SK-N-SH (cell line): ENCODE results near the gene KCNC3.

Source experiments
- CTCF ChIP-seq: fragments of 200-600 bp; sonication (generic); IDR thresholded peaks from 2 replicates; pipeline ENCODE4 v1.6.1; 2017; ENCODE audit warnings: antibody characterized with exemption, mild to moderate bottlenecking, moderate library complexity
- ELF1 ChIP-seq: IDR thresholded peaks from 2 replicates; pipeline ENCODE4 v1.4.0; 2012
- EP300 ChIP-seq, 2 experiments: IDR thresholded peaks; 2 replicates each; pipeline versions ENCODE4 v1.4.0 to v1.6.1; 2012; ENCODE audit warnings: borderline replicate concordance in 1 of 2, low read depth in 1 of 2, low read length in 1 of 2
- GABPA ChIP-seq: IDR thresholded peaks from 2 replicates; pipeline ENCODE4 v1.4.0; 2012; ENCODE audit warnings: low read depth, mild to moderate bottlenecking
- NFIC ChIP-seq: IDR thresholded peaks from 2 replicates; pipeline ENCODE4 v1.4.0; 2012; ENCODE audit warnings: borderline replicate concordance
- POLR2AphosphoS5 ChIP-seq: IDR thresholded peaks from 2 replicates; pipeline ENCODE4 v1.6.1; 2012; ENCODE audit warnings: low read depth, low read length
- RCOR1 ChIP-seq: fragments of 150-350 bp; IDR thresholded peaks from 2 replicates; pipeline ENCODE4 v1.6.1; 2017; ENCODE audit warnings: antibody characterized with exemption, low read length
- REST ChIP-seq: IDR thresholded peaks from 2 replicates; pipeline ENCODE4 v1.6.1; 2012; ENCODE audit warnings: mild to moderate bottlenecking, low read depth, low read length, moderate library complexity
- USF2 ChIP-seq: fragments of 150-350 bp; IDR thresholded peaks from 2 replicates; pipeline ENCODE4 v1.6.1; 2017; ENCODE audit warnings: antibody characterized with exemption, low read length, low read depth, borderline replicate concordance
- YY1 ChIP-seq: IDR thresholded peaks from 2 replicates; pipeline ENCODE4 v1.4.0; 2012; ENCODE audit warnings: low read depth, mild to moderate bottlenecking
- TF ChIP-seq, protein P1 (sequence below): IDR thresholded peaks from 2 replicates; pipeline ENCODE4 v1.4.0; 2012; ENCODE audit warnings: low read depth, borderline replicate concordance

GRCh38 chr19:50361290-50362029 is 32.3 kb upstream of the KCNC3 start:
- no peak for TF ChIP-seq ELF1
- TF ChIP-seq REST, result no peak
- TF ChIP-seq GABPA, result no peak
- TF ChIP-seq CTCF, result no peak
- no peak for TF ChIP-seq NFIC
- no peak for TF ChIP-seq RCOR1
- no peak for TF ChIP-seq USF2
- TF ChIP-seq POLR2AphosphoS5, result no peak
- no peak for TF ChIP-seq EP300 (IDR thresholded peaks at IDR 0.05; ENCODE audit: borderline replicate concordance in 1 of 2, low read depth in 1 of 2, low read length in 1 of 2)
- TF ChIP-seq, protein P1, sequence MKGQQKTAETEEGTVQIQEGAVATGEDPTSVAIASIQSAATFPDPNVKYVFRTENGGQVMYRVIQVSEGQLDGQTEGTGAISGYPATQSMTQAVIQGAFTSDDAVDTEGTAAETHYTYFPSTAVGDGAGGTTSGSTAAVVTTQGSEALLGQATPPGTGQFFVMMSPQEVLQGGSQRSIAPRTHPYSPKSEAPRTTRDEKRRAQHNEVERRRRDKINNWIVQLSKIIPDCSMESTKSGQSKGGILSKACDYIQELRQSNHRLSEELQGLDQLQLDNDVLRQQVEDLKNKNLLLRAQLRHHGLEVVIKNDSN, result no peak
- no peak for TF ChIP-seq YY1
